ENCODE results near the gene SYT7.

DNA sequence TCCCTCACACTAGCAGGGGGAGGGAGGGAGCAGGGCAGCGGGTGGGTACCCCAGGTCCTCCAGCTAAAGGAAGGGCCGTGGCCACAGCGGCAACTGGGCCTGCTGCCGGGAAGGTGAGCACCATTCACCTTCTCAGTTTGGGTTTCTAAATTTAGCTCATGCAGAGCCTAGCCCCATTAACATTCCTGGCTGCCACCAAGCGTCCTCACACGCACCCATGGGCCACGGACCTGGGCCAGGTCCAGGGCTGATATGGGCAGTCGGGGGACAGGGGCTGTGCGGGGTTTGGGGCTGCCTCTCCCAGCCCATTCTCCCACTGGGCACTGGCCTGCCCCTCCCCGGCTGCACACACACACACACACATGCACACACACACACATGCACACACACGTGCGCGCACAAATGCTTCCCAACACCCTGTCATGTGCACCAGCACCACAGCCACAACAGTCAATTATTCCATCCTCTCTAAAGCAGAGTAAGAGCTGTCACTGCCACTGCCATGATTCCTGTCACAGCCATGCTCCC is 28.7 kb downstream of the SYT7 start:
- TF ChIP-seq CTCF (IDR thresholded peaks at IDR 0.05): no peak
- no peak for TF ChIP-seq EP300 (IDR thresholded peaks at IDR 0.05)
- TF ChIP-seq POLR2A (IDR thresholded peaks at IDR 0.05): no peak
